GM12878 (cell line): Measurements from ENCODE around the gene GSTCD. TPM values are rescaled to one million over a fixed set of nuclear protein-coding genes. Genes with fewer than 3 reads are reported as not detected.

Experiments
- E2F8 ChIP-seq: fragments of 450-650 bp; IDR thresholded peaks from 2 replicates; pipeline ENCODE4 v1.6.1; 2018; ENCODE audit warnings: mild to moderate bottlenecking, low read depth, moderate library complexity; ENCODE audit not compliant: partially characterized antibody
- ESRRA ChIP-seq: IDR thresholded peaks from 2 replicates; pipeline ENCODE4 v1.6.1; 2012; ENCODE audit warnings: mild to moderate bottlenecking, low read length, improper control_type of control experiment
- HDAC2 ChIP-seq: fragments of 200-600 bp; sonication (generic); IDR thresholded peaks from 2 replicates; pipeline ENCODE4 v1.6.1; 2017
- HDAC6 ChIP-seq: fragments of 200-600 bp; sonication (generic); IDR thresholded peaks from one replicate; pipeline ENCODE4 v1.8.0; 2017; ENCODE audit warnings: antibody characterized with exemption; ENCODE audit not compliant: unreplicated experiment
- KAT2A ChIP-seq: conservative IDR thresholded peaks from 2 replicates; pipeline ENCODE4 v1.6.1; 2011; ENCODE audit warnings: low read depth, low read length; ENCODE audit not compliant: control insufficient read depth
- KDM1A ChIP-seq: fragments of 200-600 bp; sonication (generic); IDR thresholded peaks from 2 replicates; pipeline ENCODE4 v1.6.1; 2016; ENCODE audit warnings: borderline replicate concordance
- MYB ChIP-seq: fragments of 150-350 bp; IDR thresholded peaks from 2 replicates; pipeline ENCODE4 v1.6.1; 2014; ENCODE audit warnings: mild to moderate bottlenecking, low read depth, low read length, borderline replicate concordance
- NR2C2 ChIP-seq: IDR thresholded peaks from 2 replicates; pipeline ENCODE4 v1.6.1; 2011; ENCODE audit warnings: borderline replicate concordance, low read depth; ENCODE audit not compliant: control insufficient read depth, insufficient read length
- PKNOX1 ChIP-seq: fragments of 450-650 bp; IDR thresholded peaks from 2 replicates; pipeline ENCODE4 v1.6.1; 2016; ENCODE audit warnings: mild to moderate bottlenecking
- SIX5 ChIP-seq: IDR thresholded peaks from 2 replicates; pipeline ENCODE4 v1.6.1; 2011; ENCODE audit warnings: mild to moderate bottlenecking, low read depth, low read length, moderate library complexity; ENCODE audit not compliant: severe bottlenecking
- SRF ChIP-seq, 2 experiments: IDR thresholded peaks; 2 replicates each; pipeline ENCODE4 v1.6.1; 2011; ENCODE audit warnings: low read depth in 2 of 2, low read length in 2 of 2, mild to moderate bottlenecking in 1 of 2, moderate library complexity in 1 of 2
- STAT3 ChIP-seq: IDR thresholded peaks from 2 replicates; pipeline ENCODE4 v1.6.1; 2011; ENCODE audit warnings: low read depth, low read length, improper control_type of control experiment
- TCF7 ChIP-seq: IDR thresholded peaks from 2 replicates; pipeline ENCODE4 v1.6.1; 2014; ENCODE audit warnings: antibody characterized with exemption, borderline replicate concordance
- YY1 ChIP-seq: IDR thresholded peaks from 2 replicates; pipeline ENCODE4 v1.6.1; 2011; ENCODE audit warnings: low read depth, mild to moderate bottlenecking, low read length
- ZBTB33 ChIP-seq: fragments of 450-650 bp; IDR thresholded peaks from 2 replicates; pipeline ENCODE4 v1.6.1; 2017; ENCODE audit warnings: mild to moderate bottlenecking
- polyA plus RNA-seq, 11 experiments: library from polyadenylated mRNA; depleted of rRNA in 4 of 11; unstranded in 6 of 11; stranded (reverse) in 5 of 11; fragments of >200 nt; fragmentation: Nextera tagmentation in 4 of 11; fragmentation: Illumina TruSeq in 1 of 11; extraction: Ambion mirVana in 4 of 11; extraction: Trizol in 1 of 11; gene quantifications; 1 replicate in 1 of 11; 2 replicates in 10 of 11; pipeline versions ENCODE4 v1.2.1 to v1.2.3, GENCODE V29; 2011 to 2016; ENCODE audit warnings: inconsistent platforms in 2 of 11, missing spikeins in 2 of 11, low read depth in 1 of 11
- total RNA-seq, 4 experiments: library from RNA; depleted of rRNA in 3 of 4; stranded (reverse); fragments of >200 nt in 3 of 4; fragmentation: Illumina TruSeq in 1 of 4; extraction: Trizol in 1 of 4; gene quantifications; 2 replicates each; pipeline versions ENCODE4 v1.2.1 to v1.2.3, GENCODE V29; 2013 to 2021
- TF ChIP-seq, protein P1 (sequence below): fragments of 450-650 bp; IDR thresholded peaks from 2 replicates; pipeline ENCODE4 v1.6.1; 2014; ENCODE audit warnings: mild to moderate bottlenecking
- TF ChIP-seq, protein P2 (sequence below): fragments of 450-650 bp; IDR thresholded peaks from 2 replicates; pipeline ENCODE4 v1.6.1; 2017; ENCODE audit warnings: antibody characterized with exemption, mild to moderate bottlenecking, moderate library complexity
- TF ChIP-seq, protein P3 (sequence below): IDR thresholded peaks from 2 replicates; pipeline ENCODE4 v1.6.1; 2011; ENCODE audit warnings: low read depth, low read length, improper control_type of control experiment, borderline replicate concordance

GSTCD gene
- total and polyA plus RNA-seq, 10 of the 15 experiments (the other 5 are each of a cell fraction or from before 2014, with no cell fraction given): 4.3 to 28.4 (median 14.1) TPM

DNA sequence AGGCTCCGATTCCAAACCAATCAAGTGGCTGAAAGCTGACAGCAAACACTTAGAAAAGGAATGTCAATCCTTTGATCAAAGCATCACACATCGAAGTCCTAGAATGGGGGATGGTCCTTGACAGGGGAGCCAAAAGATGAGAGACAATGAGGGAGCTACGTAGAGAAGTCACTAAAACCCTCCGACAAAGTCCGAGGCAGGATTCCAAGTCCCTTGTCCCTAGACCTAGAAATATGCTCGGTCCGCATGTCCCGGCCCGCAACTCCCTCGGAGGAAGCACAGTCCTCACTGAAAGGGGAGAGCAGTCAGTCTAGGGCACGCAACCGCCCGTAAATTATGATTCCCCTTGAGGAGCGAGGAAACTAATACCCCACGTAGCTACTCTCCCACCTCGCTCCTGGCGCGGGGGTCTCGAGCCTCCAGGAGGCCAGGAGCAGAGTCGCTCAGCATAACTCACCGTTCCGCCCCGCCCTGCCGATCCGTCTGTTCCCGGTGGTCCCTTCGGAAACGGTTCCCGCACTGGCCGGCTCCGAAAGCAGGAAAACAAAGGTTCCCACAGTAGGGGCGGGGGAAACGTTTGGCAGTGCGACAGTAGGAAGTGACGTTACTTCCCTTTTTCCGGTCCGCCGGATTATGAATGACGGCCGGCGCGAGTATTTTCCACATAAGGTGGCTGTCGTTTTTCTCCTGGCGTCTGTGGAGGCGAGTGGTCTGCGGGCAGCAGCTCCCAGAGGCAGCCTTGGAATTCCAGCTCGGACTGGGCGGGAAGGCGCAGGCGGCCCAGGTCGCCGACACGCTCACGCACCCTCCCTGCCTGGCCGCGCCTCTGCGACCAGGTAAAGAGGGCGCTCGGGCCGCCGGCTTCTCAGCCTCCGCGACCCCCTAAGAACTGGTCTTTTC is at the start of gene GSTCD, which contains the start of gene INTS12 (continued):
- TF ChIP-seq E2F8 (peak; percentile 96), STAT3 (no peak), HDAC2 (peak; percentile 94), YY1 (peak; percentile 93), HDAC6 (peak; percentile 45), TCF7 (peak; percentile 89), SIX5 (peak; percentile 79), ZBTB33 (peak; percentile 67; the same call in 1 of the 2 replicates), ESRRA (peak; percentile 89), MYB (no peak), SRF (IDR thresholded peaks at IDR 0.05; ENCODE audit: low read depth in 2 of 2, low read length in 2 of 2) (peak; percentile 49 to 94; a peak in 3 of 4 replicates), KAT2A (no peak), NR2C2 (no peak), PKNOX1 (peak; percentile 94), KDM1A (no peak)
- TF ChIP-seq, protein P1, sequence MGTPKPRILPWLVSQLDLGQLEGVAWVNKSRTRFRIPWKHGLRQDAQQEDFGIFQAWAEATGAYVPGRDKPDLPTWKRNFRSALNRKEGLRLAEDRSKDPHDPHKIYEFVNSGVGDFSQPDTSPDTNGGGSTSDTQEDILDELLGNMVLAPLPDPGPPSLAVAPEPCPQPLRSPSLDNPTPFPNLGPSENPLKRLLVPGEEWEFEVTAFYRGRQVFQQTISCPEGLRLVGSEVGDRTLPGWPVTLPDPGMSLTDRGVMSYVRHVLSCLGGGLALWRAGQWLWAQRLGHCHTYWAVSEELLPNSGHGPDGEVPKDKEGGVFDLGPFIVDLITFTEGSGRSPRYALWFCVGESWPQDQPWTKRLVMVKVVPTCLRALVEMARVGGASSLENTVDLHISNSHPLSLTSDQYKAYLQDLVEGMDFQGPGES: peak; percentile 66; the same call in 1 of the 2 replicates
- TF ChIP-seq, protein P2, sequence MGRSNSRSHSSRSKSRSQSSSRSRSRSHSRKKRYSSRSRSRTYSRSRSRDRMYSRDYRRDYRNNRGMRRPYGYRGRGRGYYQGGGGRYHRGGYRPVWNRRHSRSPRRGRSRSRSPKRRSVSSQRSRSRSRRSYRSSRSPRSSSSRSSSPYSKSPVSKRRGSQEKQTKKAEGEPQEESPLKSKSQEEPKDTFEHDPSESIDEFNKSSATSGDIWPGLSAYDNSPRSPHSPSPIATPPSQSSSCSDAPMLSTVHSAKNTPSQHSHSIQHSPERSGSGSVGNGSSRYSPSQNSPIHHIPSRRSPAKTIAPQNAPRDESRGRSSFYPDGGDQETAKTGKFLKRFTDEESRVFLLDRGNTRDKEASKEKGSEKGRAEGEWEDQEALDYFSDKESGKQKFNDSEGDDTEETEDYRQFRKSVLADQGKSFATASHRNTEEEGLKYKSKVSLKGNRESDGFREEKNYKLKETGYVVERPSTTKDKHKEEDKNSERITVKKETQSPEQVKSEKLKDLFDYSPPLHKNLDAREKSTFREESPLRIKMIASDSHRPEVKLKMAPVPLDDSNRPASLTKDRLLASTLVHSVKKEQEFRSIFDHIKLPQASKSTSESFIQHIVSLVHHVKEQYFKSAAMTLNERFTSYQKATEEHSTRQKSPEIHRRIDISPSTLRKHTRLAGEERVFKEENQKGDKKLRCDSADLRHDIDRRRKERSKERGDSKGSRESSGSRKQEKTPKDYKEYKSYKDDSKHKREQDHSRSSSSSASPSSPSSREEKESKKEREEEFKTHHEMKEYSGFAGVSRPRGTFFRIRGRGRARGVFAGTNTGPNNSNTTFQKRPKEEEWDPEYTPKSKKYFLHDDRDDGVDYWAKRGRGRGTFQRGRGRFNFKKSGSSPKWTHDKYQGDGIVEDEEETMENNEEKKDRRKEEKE: no peak
- TF ChIP-seq, protein P3, sequence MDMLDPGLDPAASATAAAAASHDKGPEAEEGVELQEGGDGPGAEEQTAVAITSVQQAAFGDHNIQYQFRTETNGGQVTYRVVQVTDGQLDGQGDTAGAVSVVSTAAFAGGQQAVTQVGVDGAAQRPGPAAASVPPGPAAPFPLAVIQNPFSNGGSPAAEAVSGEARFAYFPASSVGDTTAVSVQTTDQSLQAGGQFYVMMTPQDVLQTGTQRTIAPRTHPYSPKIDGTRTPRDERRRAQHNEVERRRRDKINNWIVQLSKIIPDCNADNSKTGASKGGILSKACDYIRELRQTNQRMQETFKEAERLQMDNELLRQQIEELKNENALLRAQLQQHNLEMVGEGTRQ: no peak
